GM12878 (cell line): Measurements from ENCODE around the gene FAM89A. TPM values are rescaled to one million over a fixed set of nuclear protein-coding genes. Genes with fewer than 3 reads are reported as not detected.

Experiments used
- ATAC-seq: fragments of 200-7000 bp; cut with Tn5 transposase; 3 replicates; pipeline ENCODE4 v1.9.1; 2020; ENCODE audit warnings: mild to moderate bottlenecking, moderate library complexity
- BruUV-seq: library from RNA; stranded (reverse); fragments of 400-500 nt; replicated peaks from 2 replicates; lab custom pipeline; 2021; lab: Mats Ljungman, UMichigan
- CTCF ChIA-PET: fragments of 300-600 bp; sonication (Branson Sonifier 250); formaldehyde crosslinking; extraction: SDS; loops from one replicate; lab custom pipeline; 2021; ENCODE audit warnings: inconsistent platforms; lab: Yijun Ruan, JAX
- POLR2A ChIA-PET: fragments of 350-600 bp; formaldehyde crosslinking; extraction: SDS; loops from one replicate; lab custom pipeline; 2021; ENCODE audit warnings: inconsistent platforms; lab: Charles Lee
- RAD21 ChIA-PET: fragments of 300-600 bp; sonication (Branson Sonifier 250); formaldehyde crosslinking; loops from one replicate; lab custom pipeline; 2023; ENCODE audit warnings: antibody characterized with exemption; ENCODE audit not compliant: unreplicated experiment; lab: Charles Lee
- SMC1A ChIA-PET: fragments of 300-600 bp; sonication (Branson Sonifier 250); formaldehyde crosslinking; loops from one replicate; lab custom pipeline; 2023; ENCODE audit not compliant: unreplicated experiment, uncharacterized antibody; lab: Charles Lee
- DNase-seq: peaks from one replicate; pipeline ENCODE4 v3.0.0-alpha.2; 2011; ENCODE audit warnings: low read depth, low spot score
- FAIRE-seq: peaks from 3 replicates; lab custom pipeline; 2011; peaks lifted over from hg19 to GRCh38; lab: Jason Lieb, UNC
- H2AFZ ChIP-seq: 2 replicates; pipeline ENCODE4 v1.6.0; 2011; ENCODE audit warnings: low read depth, low read length, control low read depth; ENCODE audit not compliant: control insufficient read depth
- H3K27ac ChIP-seq: 2 replicates; pipeline ENCODE4 v1.5.1; 2011; ENCODE audit warnings: control low read depth; ENCODE audit not compliant: control insufficient read depth, insufficient read depth
- H3K27me3 ChIP-seq, 2 experiments: replicated peaks in 1 of 2; 2 replicates each; pipeline versions ENCODE4 v1.6.0 to v1.6.1; 2011; ENCODE audit warnings: low read length in 1 of 2; ENCODE audit not compliant: control insufficient read depth in 2 of 2, insufficient read depth in 2 of 2
- H3K36me3 ChIP-seq, 2 experiments: 2 replicates each; pipeline ENCODE4 v1.5.1; 2011; ENCODE audit warnings: low read length in 1 of 2; ENCODE audit not compliant: control insufficient read depth in 2 of 2, insufficient read depth in 2 of 2
- H3K4me1 ChIP-seq: 2 replicates; pipeline ENCODE4 v1.6.1; 2011; ENCODE audit warnings: mild to moderate bottlenecking, low read length, moderate library complexity, mixed read lengths; ENCODE audit not compliant: control insufficient read depth, insufficient read depth
- H3K4me2 ChIP-seq: 2 replicates; pipeline ENCODE4 v1.6.0; 2011; ENCODE audit warnings: control low read depth; ENCODE audit not compliant: control insufficient read depth, insufficient read depth
- H3K4me3 ChIP-seq: fragments of 200-600 bp; sonication (generic); 2 replicates; pipeline ENCODE4 v1.5.1; 2016
- H3K79me2 ChIP-seq: 2 replicates; pipeline ENCODE4 v1.6.0; 2011; ENCODE audit warnings: low read length; ENCODE audit not compliant: control insufficient read depth, insufficient read depth
- H3K9ac ChIP-seq: 2 replicates; pipeline ENCODE4 v1.8.0; 2011; ENCODE audit warnings: low read length, control low read depth, mixed read lengths; ENCODE audit not compliant: control insufficient read depth, insufficient read depth
- H3K9me3 ChIP-seq: replicated peaks from 3 replicates; pipeline ENCODE4 v1.5.1; 2011; ENCODE audit warnings: mild to moderate bottlenecking, low read length; ENCODE audit not compliant: control insufficient read depth, insufficient read depth
- H4K20me1 ChIP-seq: 2 replicates; pipeline ENCODE4 v1.6.0; 2011; ENCODE audit not compliant: control insufficient read depth, insufficient read depth
- ATF7 ChIP-seq: fragments of 450-650 bp; IDR thresholded peaks from 2 replicates; pipeline ENCODE4 v1.6.1; 2016; ENCODE audit warnings: low read depth, mild to moderate bottlenecking
- BACH1 ChIP-seq: fragments of 450-650 bp; IDR thresholded peaks from 2 replicates; pipeline ENCODE4 v1.6.1; 2017; ENCODE audit warnings: mild to moderate bottlenecking, borderline replicate concordance
- EGR1 ChIP-seq, 2 experiments: IDR thresholded peaks; 1 replicate in 1 of 2; 2 replicates in 1 of 2; pipeline ENCODE4 v1.6.1; 2011 to 2012; ENCODE audit warnings: low read depth in 2 of 2, low read length in 2 of 2, borderline replicate concordance in 1 of 2, mild to moderate bottlenecking in 1 of 2, moderate library complexity in 1 of 2
- MTA2 ChIP-seq: fragments of 450-650 bp; IDR thresholded peaks from 2 replicates; pipeline ENCODE4 v1.6.1; 2016; ENCODE audit warnings: low read depth, mild to moderate bottlenecking, moderate library complexity
- RELA ChIP-seq: fragments of 450-650 bp; IDR thresholded peaks from 2 replicates; pipeline ENCODE4 v1.8.0; 2014; ENCODE audit warnings: borderline replicate concordance; ENCODE audit not compliant: partially characterized antibody
- TAF1 ChIP-seq: IDR thresholded peaks from 2 replicates; pipeline ENCODE4 v1.6.1; 2011; ENCODE audit warnings: mild to moderate bottlenecking, low read depth, low read length, borderline replicate concordance
- TCF3 ChIP-seq: IDR thresholded peaks from 2 replicates; pipeline ENCODE4 v1.6.1; 2012; ENCODE audit warnings: low read depth, mild to moderate bottlenecking, low read length, borderline replicate concordance; ENCODE audit not compliant: insufficient read depth
- ZZZ3 ChIP-seq: IDR thresholded peaks from 2 replicates; pipeline ENCODE4 v1.6.1; 2011; ENCODE audit warnings: low read depth; ENCODE audit not compliant: control insufficient read depth, insufficient read length
- WGBS: methylation state at CpG from one replicate; pipeline ENCODE4 v1.1.6; 2016; ENCODE audit warnings: low lambda C conversion rate; ENCODE audit not compliant: insufficient replicate concordance, insufficient coverage; ENCODE audit errors: missing lambda C conversion rate; 5-methylcytosine and 5-hydroxymethylcytosine counted together
- in situ Hi-C: fragments of 300-500 bp; cut with MboI; formaldehyde crosslinking; loops from 9 replicates; pipeline ENCODE4 v1.14.3; 2018; ENCODE audit warnings: mixed read lengths
- intact Hi-C: fragments of 100-400 bp; cut with micrococcal nuclease; formaldehyde crosslinking; loops from one replicate; pipeline ENCODE4 v1.14.2; 2022; ENCODE audit not compliant: unreplicated experiment
- polyA plus RNA-seq, 11 experiments: library from polyadenylated mRNA; depleted of rRNA in 4 of 11; unstranded in 6 of 11; stranded (reverse) in 5 of 11; fragments of >200 nt; fragmentation: Nextera tagmentation in 4 of 11; fragmentation: Illumina TruSeq in 1 of 11; extraction: Ambion mirVana in 4 of 11; extraction: Trizol in 1 of 11; gene quantifications; 1 replicate in 1 of 11; 2 replicates in 10 of 11; pipeline versions ENCODE4 v1.2.1 to v1.2.3, GENCODE V29; 2011 to 2016; ENCODE audit warnings: inconsistent platforms in 2 of 11, missing spikeins in 2 of 11, low read depth in 1 of 11
- total RNA-seq, 4 experiments: library from RNA; depleted of rRNA in 3 of 4; stranded (reverse); fragments of >200 nt in 3 of 4; fragmentation: Illumina TruSeq in 1 of 4; extraction: Trizol in 1 of 4; gene quantifications; 2 replicates each; pipeline versions ENCODE4 v1.2.1 to v1.2.3, GENCODE V29; 2013 to 2021
- TF ChIP-seq, protein P1 (sequence below): IDR thresholded peaks from 2 replicates; pipeline ENCODE4 v1.6.1; 2011; ENCODE audit warnings: low read depth, mild to moderate bottlenecking, low read length, moderate library complexity, borderline replicate concordance; ENCODE audit errors: extremely low read depth

FAM89A gene
- total and polyA plus RNA-seq, 10 of the 15 experiments (the other 5 are each of a cell fraction or from before 2014, with no cell fraction given) = 0.06 to 0.72 (median 0.14) TPM; not detected in 4

GRCh38 chr1:231075497-231075896, 35.4 kb upstream of the FAM89A start:
- H3K4me2 ChIP-seq = no peak overlapping the region
- intact Hi-C loops = no loop called here
- peaks cover 0 to 2% of the 10 kb centered on the region in 2 experiments; a peak in 2 of 4 replicates for H3K27me3 ChIP-seq
- H2AFZ ChIP-seq = no peak overlapping the region
- WGBS = 77% methylated on average over 6 of the region's 6 CpGs
- ChIA-PET SMC1A (interaction anchor here (0.6 kb wide), 1 partner anchor 39 kb away, joined by 3 read pairs; no protein-coding TSS in a partner anchor), CTCF (no interaction called here), POLR2A (no interaction called here), RAD21 (no interaction called here)
- no peak for TF ChIP-seq RELA
- no peak for TF ChIP-seq TAF1
- TF ChIP-seq ATF7 = no peak
- no peak for TF ChIP-seq ZZZ3
- no peak for TF ChIP-seq MTA2
- TF ChIP-seq BACH1 = no peak
- TF ChIP-seq TCF3 = no peak
- TF ChIP-seq, protein P1, sequence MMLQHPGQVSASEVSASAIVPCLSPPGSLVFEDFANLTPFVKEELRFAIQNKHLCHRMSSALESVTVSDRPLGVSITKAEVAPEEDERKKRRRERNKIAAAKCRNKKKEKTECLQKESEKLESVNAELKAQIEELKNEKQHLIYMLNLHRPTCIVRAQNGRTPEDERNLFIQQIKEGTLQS = no peak
- TF ChIP-seq EGR1 (IDR thresholded peaks at IDR 0.05; ENCODE audit: borderline replicate concordance in 1 of 2, low read depth in 2 of 2, low read length in 2 of 2) = no peak
- H3K4me3 ChIP-seq = no peak overlapping the region
- DNase-seq = no peak
- no peak overlapping the region for H3K27ac ChIP-seq
- no peaks in the 10 kb centered on the region for H3K36me3 ChIP-seq
- FAIRE-seq = no peak
- H3K4me1 ChIP-seq = no peaks in the 10 kb centered on the region
- H3K79me2 ChIP-seq = no peaks in the 10 kb centered on the region
- no peaks in the 10 kb centered on the region for H4K20me1 ChIP-seq
- in situ Hi-C loops = no loop called here
- BruUV-seq = no TSS peak
- ATAC-seq = no peak
- H3K9me3 ChIP-seq = no peaks in the 10 kb centered on the region
- no peak overlapping the region for H3K9ac ChIP-seq
